Measurements from ENCODE around the gene KRTAP15-1. TPM values are rescaled to one million over a fixed set of nuclear protein-coding genes. Genes with fewer than 3 reads are reported as not detected.

Gene KRTAP15-1
- total RNA-seq, 2 donors from 2014 or later: not detected

Other genes with a start within 250 kb of the KRTAP15-1 start
- gene CLDN8, start 224.2 kb upstream of the KRTAP15-1 start, total RNA-seq: not detected
- gene KRTAP24-1, start 157.3 kb upstream of the KRTAP15-1 start, total RNA-seq: not detected
- not detected for gene KRTAP25-1, start 150.8 kb upstream of the KRTAP15-1 start, total RNA-seq
- gene KRTAP26-1, start 120.0 kb upstream of the KRTAP15-1 start, total RNA-seq: not detected
- not detected for gene KRTAP27-1, start 102.6 kb upstream of the KRTAP15-1 start, total RNA-seq
- not detected for gene KRTAP23-1, start 91.7 kb upstream of the KRTAP15-1 start, total RNA-seq
- gene KRTAP13-2, start 68.0 kb upstream of the KRTAP15-1 start, total RNA-seq: not detected
- not detected for gene KRTAP13-1, start 44.2 kb upstream of the KRTAP15-1 start, total RNA-seq
- not detected for gene KRTAP13-3, start 14.3 kb upstream of the KRTAP15-1 start, total RNA-seq
- not detected for gene KRTAP13-4, start 10.1 kb upstream of the KRTAP15-1 start, total RNA-seq
- gene KRTAP19-1, start 40.1 kb downstream of the KRTAP15-1 start, total RNA-seq: not detected
- not detected for gene KRTAP19-2, start 47.2 kb downstream of the KRTAP15-1 start, total RNA-seq
- gene KRTAP19-3, start 51.7 kb downstream of the KRTAP15-1 start, total RNA-seq: not detected
- gene KRTAP19-4, start 56.9 kb downstream of the KRTAP15-1 start, total RNA-seq: not detected
- not detected for gene KRTAP19-5, start 61.9 kb downstream of the KRTAP15-1 start, total RNA-seq
- not detected for gene KRTAP19-6, start 101.6 kb downstream of the KRTAP15-1 start, total RNA-seq
- gene KRTAP19-7, start 121.0 kb downstream of the KRTAP15-1 start, total RNA-seq: not detected
- not detected for gene KRTAP22-2, start 150.1 kb downstream of the KRTAP15-1 start, total RNA-seq
- not detected for gene KRTAP6-3, start 152.2 kb downstream of the KRTAP15-1 start, total RNA-seq
- gene KRTAP6-2, start 158.6 kb downstream of the KRTAP15-1 start, total RNA-seq: not detected
- not detected for gene KRTAP22-1, start 160.8 kb downstream of the KRTAP15-1 start, total RNA-seq
- not detected for gene KRTAP6-1, start 173.7 kb downstream of the KRTAP15-1 start, total RNA-seq
- not detected for gene KRTAP20-1, start 176.2 kb downstream of the KRTAP15-1 start, total RNA-seq
- gene KRTAP20-4, start 180.4 kb downstream of the KRTAP15-1 start, total RNA-seq: not detected
- gene KRTAP20-2, start 194.9 kb downstream of the KRTAP15-1 start, total RNA-seq: not detected
- gene KRTAP20-3, start 202.6 kb downstream of the KRTAP15-1 start, total RNA-seq: not detected

All from right atrium auricular region (tissue), 2 donors.